HTERT RPE-1 (cell line): ENCODE results near the gene CNTNAP5.

Experiments
- in situ Hi-C: fragments of 300-500 bp; cut with MboI; formaldehyde crosslinking; loops from 4 replicates; pipeline ENCODE4 v1.14.3; 2020; ENCODE audit warnings: low sequenced_read_pairs

The CNTNAP5 gene

DNA sequence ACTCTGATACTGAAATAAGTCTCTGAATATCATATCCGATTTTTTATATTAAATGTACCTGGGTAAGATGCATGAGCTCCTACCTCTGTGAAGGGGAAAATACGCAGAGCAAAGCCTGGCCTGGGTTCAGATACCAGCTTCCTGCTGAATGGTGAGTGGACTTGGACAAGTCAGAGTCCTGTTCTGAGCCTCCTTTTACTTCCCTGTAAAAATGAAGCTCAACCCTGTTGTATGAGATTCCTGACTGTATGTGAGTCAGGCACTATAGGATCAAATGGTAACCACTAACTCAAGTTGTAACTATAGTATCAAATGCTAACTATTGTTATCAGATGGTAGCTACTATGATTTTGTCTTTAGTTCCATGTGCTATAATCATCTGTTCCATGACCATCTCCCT is 561.7 kb downstream of the CNTNAP5 start:
- in situ Hi-C loops = no loop called here

DNA sequence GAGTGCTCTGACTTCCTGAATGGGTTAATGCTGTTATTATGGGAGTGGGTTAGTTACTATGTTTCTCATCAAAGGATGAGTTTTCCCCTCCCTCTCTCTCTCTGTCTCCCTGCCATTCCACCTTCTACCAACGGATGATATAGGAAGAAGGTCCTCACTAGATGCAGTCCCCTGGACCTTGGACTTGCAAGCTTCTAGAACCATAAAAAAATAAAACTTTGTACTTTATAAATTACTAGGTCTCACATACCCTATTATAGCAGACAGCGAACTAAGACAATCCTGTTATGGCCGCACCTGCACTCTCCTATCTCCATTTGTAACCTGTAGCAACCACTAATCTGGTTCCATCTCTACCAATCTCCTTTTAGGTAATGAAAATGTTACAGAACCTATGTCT is 564.9 kb downstream of the CNTNAP5 start:
- in situ Hi-C loops = no loop called here

DNA sequence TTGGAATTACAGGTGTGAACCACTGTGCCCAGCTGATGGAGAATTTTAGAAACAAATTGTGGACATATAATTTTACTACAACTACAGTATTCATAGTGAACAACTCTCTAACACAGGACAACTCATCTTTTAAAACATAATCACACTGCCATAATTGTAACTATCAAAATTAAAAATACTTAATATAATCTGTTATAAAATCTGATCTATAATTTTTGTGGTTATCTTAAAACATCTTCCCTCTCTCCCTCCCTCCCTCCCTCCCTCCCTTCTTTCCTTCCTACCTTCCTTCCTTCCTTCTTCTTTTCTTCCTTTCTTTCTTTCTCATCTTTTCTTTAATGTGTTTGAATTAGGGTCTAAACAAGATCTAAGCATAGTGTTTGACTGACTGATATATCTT is 577.7 kb downstream of the CNTNAP5 start:
- in situ Hi-C loops = no loop called here

DNA sequence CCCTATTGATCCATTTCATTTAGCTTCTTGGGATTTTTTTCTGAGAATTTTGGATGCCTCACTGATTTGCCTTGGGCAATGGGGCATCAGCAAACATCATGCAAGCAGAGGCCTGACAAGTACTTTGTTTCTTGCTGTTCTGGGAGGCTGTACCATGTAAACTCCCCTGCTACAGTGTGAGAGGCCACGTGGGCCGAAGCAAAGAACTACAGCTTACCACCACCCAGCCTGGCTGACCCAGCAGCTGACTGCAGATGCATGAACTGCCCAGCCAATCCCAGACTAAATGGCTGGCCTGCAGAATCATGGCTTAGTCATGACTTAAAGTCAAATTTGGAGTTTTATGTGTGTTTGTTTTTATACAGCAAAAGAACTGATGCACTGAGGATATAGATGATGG is 579.9 kb downstream of the CNTNAP5 start:
- in situ Hi-C loops = no loop called here

DNA sequence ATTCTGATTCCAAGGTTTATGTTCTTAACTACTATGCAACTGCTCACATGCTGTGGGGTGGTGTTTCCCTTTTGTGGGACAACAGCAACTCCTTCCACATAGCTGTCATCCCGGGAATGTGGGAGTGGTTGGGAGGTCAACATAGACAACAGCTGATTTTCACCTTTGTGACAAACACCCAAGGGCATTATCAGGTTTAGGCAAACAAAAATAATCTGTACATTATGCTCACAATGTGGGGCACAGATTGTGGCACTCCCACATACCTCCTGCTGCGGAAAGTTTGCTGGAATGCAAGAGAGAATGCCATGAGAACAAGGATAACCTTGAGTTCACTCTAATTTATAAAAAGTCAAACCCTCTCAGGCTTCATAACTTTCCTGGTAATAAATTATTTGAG is 582.6 kb downstream of the CNTNAP5 start:
- in situ Hi-C loops = no loop called here

DNA sequence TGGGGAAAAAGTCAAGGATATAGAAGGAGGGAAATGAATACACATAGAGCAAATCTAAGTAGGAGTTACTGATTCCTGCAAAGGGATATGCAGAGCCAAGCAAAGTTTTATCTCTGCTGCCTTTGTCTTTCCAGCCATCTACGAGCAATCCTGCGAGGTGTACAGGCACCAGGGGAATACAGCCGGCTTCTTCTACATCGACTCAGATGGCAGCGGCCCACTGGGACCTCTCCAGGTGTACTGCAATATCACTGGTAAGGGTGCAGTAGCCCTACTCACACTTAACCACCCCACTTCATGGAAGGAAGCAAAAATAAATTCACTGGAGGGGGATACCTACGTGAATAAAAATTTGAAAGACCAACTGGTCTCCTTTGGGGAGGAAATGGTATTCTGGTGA is 584.6 kb downstream of the CNTNAP5 start:
- in situ Hi-C loops = no loop called here

DNA sequence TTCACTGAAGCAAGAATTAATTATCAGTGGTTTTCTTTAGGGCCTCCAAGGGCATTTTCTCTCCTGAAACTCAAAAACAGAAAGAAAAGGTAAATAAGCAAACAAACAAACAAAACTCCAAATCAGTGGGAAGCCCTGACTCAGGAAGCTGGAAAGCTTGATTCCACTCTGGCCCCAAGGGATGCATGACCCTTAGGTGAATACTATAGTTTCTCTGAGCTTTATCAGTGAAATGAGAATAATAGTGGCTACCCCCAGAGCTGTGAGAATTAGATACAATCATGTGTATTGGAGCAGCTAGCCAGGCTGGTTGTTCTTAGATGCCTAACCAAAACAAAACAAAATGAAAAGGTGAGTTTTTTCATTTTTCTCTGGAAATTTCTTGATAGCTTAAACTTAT is 585.1 kb downstream of the CNTNAP5 start:
- in situ Hi-C loops = no loop called here

DNA sequence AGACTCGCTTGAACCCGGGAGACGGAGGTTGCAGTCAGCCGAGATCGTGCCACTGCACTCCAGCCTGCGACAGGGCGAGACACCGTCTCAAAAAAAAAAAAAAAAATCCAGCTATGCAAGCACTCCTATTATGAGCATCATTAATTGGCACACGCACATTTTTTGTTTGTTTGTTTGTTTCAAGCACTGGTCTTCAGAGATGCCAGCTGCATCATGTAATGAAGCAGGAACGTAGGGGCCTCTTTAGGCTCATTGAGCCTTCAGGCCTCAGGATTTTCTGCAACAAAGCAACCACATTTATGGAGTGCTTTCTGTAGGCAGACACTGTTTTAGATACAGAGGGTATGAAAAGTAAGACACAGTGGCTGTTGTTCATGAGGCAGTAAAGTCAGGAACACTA is 585.8 kb downstream of the CNTNAP5 start:
- in situ Hi-C loops = no loop called here

DNA sequence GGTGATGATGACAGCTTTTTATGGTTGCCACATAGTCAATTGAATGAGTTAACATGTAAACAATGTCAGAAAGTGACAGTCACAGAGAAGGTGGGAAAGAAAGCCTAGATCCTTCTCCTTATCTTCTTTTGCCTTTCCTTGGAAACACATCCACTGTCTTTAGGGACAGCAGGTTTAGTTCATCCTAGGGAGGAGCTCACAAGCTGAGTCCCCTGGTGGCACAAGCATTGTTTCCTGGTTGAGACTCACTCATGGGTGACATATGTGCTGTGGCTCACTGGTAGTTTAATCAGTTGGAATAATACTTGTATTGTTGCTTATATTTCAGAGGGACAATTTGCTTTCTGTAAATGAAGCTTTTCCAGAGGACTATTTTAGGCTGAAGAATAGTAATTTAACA is 598.5 kb downstream of the CNTNAP5 start:
- in situ Hi-C loops = no loop called here

DNA sequence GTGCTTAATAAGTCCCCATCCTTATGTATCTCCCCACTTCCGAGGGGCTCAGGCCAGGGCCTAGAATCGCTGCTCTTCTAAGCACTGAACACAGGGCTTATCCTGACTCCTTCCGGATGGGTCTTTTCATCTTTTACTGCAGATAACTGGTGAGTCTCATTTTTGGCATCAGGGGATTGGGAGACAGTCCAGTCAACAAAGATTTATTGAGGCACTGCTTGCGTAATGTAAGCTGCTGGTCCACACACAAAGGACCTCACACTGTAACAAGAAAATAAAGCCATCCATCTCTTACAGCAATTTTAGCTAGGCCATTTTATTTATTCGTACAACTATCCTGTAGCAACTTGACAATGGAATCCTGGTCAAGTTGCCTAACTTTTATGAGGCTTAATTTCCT is 600.5 kb downstream of the CNTNAP5 start:
- in situ Hi-C loops = no loop called here

DNA sequence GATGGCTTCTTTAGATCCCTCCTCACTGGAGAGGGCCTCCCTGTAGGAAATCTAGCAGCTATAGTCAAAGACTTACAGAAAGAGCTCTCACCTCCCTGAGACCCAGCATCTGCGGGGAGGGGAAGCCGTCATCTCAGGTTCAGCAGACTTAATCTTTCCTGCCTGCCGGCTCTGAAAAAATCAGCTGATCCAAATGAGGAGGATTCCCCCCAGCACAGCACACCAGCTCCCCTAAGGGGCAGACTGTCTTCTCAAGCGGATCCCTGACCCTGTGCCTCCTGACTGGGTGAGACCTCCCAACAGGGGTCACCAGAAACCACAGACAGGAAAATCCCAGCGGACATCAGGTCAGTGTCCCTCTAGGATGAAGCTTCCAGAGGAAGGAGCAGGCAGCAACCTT is 601.9 kb downstream of the CNTNAP5 start:
- in situ Hi-C loops = no loop called here

DNA sequence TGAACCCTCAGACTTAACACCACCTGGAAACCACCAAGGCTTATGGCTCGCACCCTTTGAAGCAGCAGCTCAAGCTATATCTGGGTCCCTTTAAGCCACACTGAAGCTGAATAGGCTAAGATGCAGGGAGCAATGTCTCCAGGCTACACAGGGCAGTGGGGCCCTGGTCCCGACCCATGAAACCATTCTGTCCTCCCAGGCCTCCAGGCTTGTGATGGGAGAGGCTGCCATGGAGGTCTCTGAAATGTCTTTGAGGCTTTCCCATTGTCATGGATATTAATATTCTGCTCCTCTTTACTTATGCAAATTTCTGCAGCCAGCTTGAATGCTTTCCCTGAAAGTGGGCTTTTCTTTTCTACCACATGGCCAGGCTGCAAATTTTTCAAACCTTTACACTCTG is 608.7 kb downstream of the CNTNAP5 start:
- in situ Hi-C loops = no loop called here

DNA sequence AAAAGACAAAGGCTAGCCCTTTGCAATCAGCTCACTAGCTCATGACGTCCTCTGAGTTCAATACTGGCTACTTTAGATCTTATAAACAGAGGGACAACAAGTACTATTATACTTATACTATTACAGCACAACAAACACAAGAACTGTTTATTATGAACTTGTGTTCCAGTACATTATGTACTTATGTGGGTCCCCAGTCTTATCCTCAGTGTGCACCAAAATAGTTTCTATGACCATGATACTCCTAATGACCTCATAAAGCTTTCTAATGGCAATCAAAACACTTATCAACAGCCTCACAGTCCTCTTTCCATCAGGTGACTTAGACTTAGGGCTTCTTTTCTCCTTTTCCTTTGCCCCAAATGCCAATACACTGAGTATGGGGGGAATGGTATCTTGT is 614.4 kb downstream of the CNTNAP5 start:
- in situ Hi-C loops = no loop called here

DNA sequence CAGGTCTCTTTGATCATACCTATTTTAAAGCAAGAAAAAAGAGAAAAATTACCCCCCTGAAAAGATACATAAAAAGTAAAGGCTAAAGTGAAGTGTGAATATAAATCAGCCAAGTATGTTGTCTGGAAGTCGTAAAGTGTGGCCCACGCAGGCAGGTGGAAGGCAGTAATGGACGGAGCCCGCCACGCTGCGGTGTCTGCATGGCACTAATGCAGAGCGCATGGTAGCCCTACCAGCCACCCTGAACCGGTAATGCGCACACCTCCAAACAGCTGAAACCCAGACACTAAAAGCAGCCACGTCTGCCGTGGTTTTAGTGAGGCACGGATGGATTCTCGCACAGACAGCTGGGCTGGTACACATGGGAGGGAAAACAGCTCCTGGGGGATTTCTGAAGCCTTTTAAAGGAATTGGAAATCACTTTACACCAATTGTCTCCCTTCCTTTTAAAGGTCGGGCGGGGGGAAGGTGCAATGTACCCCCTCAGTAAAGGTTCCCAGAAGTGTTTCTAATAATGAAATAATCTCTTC is 615.2 kb downstream of the CNTNAP5 start:
- in situ Hi-C loops = no loop called here

DNA sequence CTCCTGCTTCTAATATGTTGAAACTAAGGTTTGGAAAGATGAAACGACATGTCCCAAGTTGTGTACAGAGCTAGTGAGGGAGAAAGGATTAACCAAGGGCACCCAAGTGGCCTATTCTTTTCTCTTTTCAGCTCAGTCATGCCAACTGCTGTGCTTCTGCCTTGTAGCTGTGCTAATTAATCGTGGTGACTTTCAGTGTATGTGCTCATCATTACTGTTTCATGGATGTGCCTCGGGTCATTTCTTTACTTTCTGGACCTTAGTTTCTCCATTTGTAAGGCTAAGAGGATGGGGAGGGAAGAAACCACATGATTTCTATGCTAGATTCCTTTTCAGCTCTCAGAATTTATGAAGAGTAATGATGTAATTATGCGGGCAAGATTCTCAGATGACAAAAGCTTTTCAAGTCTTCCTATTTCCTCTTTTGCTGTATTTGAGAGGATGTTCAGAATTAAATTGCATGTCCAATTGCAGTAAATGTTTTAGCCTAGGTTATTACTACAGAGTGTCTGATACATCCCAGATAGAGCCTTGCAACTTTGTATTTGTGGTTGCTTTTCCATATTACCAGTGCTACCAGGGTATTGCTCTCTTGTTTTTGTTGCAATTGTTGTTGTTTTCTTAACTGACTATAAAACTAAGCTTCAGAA is 621.2 kb downstream of the CNTNAP5 start:
- in situ Hi-C loops = no loop called here

DNA sequence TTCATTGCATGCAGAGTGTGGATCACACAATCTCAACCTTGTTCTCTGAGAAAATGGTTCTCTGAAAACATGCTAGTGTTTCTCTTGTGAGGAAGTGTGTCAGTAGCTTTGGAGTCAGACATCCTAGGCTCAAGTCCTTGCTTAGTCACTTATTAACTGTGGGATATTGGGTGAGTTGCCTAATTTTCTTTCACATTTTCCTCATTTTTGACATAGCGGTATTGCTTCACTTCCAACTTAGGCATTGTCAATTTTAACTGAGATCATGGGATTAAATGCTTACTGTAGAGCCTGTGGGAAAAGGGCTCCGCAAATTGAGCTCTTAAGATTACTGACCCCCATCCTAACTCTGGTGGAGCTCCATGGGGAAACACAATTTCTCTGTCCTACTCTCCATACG is 622.2 kb downstream of the CNTNAP5 start:
- in situ Hi-C loops = no loop called here

DNA sequence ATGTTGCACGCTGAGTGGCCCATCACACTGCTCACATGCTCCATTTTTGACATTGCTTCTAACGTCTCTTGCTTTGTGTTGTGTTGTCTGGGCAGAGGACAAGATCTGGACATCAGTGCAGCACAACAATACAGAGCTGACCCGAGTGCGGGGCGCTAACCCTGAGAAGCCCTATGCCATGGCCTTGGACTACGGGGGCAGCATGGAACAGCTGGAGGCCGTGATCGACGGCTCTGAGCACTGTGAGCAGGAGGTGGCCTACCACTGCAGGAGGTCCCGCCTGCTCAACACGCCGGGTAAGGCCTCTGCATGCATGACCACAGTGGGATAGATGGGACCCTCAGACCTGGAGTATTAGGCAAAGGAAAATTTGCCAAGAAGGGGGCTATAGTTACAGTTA is 622.6 kb downstream of the CNTNAP5 start:
- in situ Hi-C loops = no loop called here

DNA sequence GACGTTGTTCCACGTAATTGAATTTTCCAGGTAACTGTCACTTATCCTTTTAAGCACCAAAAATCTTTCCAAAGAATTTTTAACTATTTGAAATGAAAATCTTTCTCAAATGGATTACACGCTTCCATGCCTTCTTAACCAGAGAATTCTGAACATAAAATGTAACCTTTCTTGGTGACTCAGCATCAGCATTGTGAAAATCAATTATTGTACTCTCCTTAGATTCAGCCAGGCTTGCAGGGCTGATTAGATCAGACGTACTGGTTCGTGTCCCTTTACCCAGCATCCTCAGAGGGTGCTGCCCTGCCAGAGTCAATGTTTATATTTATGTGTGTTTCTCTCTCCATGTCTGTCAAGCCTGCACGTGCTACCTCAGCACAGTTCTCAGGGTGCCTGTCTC is 623.9 kb downstream of the CNTNAP5 start:
- in situ Hi-C loops = no loop called here

DNA sequence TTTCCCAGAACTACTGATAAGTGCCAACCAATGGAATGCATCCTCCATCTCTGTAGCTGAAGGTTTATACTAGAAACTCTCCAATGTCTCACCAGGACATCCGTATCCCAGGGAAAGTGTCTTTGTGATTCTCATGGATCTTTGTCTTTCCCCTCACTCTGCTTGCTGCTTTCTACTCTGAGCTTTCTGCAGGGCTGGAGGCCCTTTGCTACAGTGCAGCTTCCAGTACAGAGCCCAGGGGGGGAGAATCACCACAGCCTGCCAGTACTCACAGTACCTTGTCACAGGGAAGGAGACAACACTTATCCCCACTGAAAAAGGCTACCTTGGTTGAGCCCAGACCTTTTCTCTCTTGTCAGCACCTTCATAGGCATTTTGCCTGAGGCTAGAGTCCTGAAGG is 627.0 kb downstream of the CNTNAP5 start:
- in situ Hi-C loops = no loop called here

DNA sequence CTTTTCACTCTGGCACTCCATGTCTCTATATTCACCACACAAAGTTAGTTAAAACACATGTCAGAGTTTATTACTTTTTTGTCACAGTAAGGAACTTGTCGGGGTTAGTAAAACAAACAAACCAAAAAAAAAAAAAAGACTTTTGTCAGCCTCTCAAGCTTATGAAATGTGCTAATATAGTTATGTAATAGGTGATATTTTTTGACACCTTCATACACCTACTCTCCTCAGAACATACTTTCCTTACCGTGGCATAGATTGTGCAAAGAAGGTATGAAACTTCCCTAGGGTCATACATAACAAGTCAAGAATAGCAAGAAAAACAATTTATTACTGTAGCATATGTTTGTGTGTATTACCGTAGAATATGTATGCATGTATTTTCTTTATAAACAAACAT is 633.3 kb downstream of the CNTNAP5 start:
- in situ Hi-C loops = no loop called here

DNA sequence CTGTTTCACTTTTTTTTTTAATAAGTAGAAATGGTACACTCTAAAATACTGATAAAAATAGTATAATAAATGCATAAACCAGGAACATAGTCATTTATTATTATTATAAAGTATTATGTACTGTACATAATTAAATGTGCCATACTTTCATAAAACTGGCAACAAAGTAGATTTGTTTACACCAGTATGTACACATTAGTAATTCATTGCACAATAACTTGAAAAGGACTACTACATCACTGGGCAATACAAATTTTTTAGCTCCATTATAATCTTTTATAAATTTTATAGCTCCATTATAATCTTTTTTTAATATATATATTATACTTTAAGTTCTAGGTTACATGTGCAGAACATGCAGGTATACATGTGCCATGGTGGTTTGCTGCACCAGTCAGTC is 636.5 kb downstream of the CNTNAP5 start:
- in situ Hi-C loops = no loop called here

DNA sequence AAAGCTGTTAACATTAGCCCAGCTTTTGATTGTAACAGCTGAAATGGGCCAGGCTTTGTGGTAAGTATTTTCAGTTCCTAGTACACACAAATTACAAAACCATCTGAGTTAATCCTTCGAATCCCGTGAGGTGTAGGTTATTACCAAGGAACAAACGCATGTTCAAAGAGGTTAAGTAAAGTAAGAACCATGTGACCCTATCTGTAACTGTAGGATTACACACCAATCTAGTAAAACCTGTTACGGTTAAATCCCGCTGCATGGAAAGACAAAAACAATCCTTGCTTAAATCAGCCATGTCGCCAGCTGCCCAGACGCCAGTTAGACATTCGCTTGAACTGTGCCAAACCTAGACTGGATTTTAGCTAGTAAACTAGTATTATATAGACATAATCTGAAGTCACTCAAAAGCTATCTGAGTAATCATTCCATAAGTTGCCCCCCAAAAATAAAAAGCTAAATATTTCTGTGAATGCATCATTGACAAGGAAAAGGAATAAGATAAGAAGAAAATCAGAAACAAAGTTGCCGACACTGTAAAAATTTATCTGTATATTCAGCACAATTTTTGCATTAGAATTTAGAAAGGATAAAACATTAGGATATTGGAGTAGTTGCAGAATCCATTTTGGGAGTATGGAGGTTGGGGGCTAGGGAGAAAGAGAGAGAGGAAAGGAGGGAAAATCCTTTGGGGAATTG is 638.0 kb downstream of the CNTNAP5 start:
- in situ Hi-C loops = no loop called here

DNA sequence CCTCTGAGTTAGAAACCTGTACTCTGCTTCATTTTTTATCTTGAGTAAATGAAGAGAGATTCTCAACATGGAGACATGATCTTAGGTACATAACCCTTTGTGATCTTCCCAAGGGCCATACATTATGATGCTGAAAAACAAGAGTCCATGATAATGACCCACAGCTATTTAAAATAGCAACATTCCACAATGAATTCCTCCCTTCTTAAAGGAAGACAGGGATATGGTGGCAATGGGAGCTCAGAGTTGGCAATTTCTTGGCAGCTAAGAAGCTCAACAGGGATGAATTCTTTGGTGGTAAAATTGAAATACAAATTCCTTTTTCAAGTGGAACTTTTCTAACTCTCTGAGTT is 638.5 kb downstream of the CNTNAP5 start:
- in situ Hi-C loops = no loop called here
